ENCODE measurements around the gene DNAJB2.

The DNAJB2 gene

GRCh38 chr2:219250049-219250781, 29.0 kb upstream of the DNAJB2 start:
- Histone ChIP-seq H3K4me3 (ENCODE audit: low read length) (0 out of 2 replicates have a peak overlapping the region, but pooled peaks have one; percentile 70), H3K9me3 (ENCODE audit: insufficient read depth, low read length) (no peaks in the 10 kb centered on the region), H3K27me3 (ENCODE audit: low read depth, low read length) (no peaks in the 10 kb centered on the region), H3K36me3 (replicated peaks; ENCODE audit: low read depth, low read length) (peaks cover 18% of the 10 kb centered on the region), H3K79me2 (ENCODE audit: low read length) (peaks cover 38% of the 10 kb centered on the region), H4K20me1 (ENCODE audit: insufficient read depth, low read length) (no peaks in the 10 kb centered on the region), H3K9ac (ENCODE audit: low read length) (peak overlapping the region; percentile 62), H3K27ac (ENCODE audit: low read length) (peak overlapping the region; percentile 94), H3K4me2 (ENCODE audit: low read length) (peak overlapping the region; percentile 94), H3K4me1 (ENCODE audit: low read length) (peaks cover 45% of the 10 kb centered on the region), H2AFZ (ENCODE audit: low read depth, low read length) (no peak overlapping the region)
- TF ChIP-seq, protein P1, sequence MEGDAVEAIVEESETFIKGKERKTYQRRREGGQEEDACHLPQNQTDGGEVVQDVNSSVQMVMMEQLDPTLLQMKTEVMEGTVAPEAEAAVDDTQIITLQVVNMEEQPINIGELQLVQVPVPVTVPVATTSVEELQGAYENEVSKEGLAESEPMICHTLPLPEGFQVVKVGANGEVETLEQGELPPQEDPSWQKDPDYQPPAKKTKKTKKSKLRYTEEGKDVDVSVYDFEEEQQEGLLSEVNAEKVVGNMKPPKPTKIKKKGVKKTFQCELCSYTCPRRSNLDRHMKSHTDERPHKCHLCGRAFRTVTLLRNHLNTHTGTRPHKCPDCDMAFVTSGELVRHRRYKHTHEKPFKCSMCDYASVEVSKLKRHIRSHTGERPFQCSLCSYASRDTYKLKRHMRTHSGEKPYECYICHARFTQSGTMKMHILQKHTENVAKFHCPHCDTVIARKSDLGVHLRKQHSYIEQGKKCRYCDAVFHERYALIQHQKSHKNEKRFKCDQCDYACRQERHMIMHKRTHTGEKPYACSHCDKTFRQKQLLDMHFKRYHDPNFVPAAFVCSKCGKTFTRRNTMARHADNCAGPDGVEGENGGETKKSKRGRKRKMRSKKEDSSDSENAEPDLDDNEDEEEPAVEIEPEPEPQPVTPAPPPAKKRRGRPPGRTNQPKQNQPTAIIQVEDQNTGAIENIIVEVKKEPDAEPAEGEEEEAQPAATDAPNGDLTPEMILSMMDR (IDR thresholded peaks at IDR 0.05; ENCODE audit: low read depth, low read length), result no peak
- no peak for TF ChIP-seq EZH2phosphoT487 (IDR thresholded peaks at IDR 0.05; ENCODE audit: low read depth)

DNA sequence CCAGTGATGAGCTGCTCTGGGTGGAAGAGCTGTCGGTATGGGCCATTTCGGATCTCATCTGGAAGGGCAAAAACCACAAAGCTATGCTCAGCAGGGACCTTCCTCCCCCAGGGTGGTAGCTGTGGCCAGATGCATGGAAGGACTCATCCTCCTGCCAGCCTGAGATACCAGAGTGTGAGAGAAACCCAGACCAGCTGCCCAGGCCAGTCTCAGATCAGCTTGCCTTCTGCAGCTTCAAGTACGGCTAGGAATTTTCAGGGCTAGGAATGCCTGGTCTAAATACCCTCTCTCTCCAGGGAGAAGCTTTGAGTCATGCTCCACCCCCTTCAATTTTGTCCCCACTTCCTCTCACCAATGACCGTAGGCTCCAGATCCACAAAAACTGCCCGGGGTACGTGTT, 27.5 kb upstream of the DNAJB2 start:
- H3K4me2 ChIP-seq (ENCODE audit: low read length), result peak overlapping the region; percentile 77; the same call in 1 of the 2 replicates
- H3K27ac ChIP-seq (ENCODE audit: low read length), result no peak overlapping the region
- TF ChIP-seq, protein P1 (IDR thresholded peaks at IDR 0.05; ENCODE audit: low read depth, low read length), result no peak
- TF ChIP-seq EZH2phosphoT487 (IDR thresholded peaks at IDR 0.05; ENCODE audit: low read depth), result no peak
- peaks cover 40% of the 10 kb centered on the region for H3K4me1 ChIP-seq (ENCODE audit: low read length)
- H3K36me3 ChIP-seq (replicated peaks; ENCODE audit: low read depth, low read length), result peaks cover 18% of the 10 kb centered on the region
- no peaks in the 10 kb centered on the region for H3K9me3 ChIP-seq (ENCODE audit: insufficient read depth, low read length)
- no peaks in the 10 kb centered on the region; the same call in 1 of the 2 replicates for H3K27me3 ChIP-seq (ENCODE audit: low read depth, low read length)
- no peak overlapping the region for H3K9ac ChIP-seq (ENCODE audit: low read length)
- H4K20me1 ChIP-seq (ENCODE audit: insufficient read depth, low read length), result no peaks in the 10 kb centered on the region
- H3K79me2 ChIP-seq (ENCODE audit: low read length), result peaks cover 26% of the 10 kb centered on the region
- H3K4me3 ChIP-seq (ENCODE audit: low read length), result no peak overlapping the region
- no peak overlapping the region for H2AFZ ChIP-seq (ENCODE audit: low read depth, low read length)

- H3K27ac ChIP-seq (ENCODE audit: low read length), result no peak overlapping the region
- peak overlapping the region; percentile 94 for H3K9ac ChIP-seq (ENCODE audit: low read length)
- H3K79me2 ChIP-seq (ENCODE audit: low read length), result peaks cover 26% of the 10 kb centered on the region
- H3K4me3 ChIP-seq (ENCODE audit: low read length), result peak overlapping the region; percentile 96
- TF ChIP-seq EZH2phosphoT487 (IDR thresholded peaks at IDR 0.05; ENCODE audit: low read depth), result no peak
- TF ChIP-seq, protein P1 (IDR thresholded peaks at IDR 0.05; ENCODE audit: low read depth, low read length), result no peak
- H3K27me3 ChIP-seq (ENCODE audit: low read depth, low read length), result no peaks in the 10 kb centered on the region; the same call in 1 of the 2 replicates
- H3K4me2 ChIP-seq (ENCODE audit: low read length), result peak overlapping the region; percentile 77
- peaks cover 40% of the 10 kb centered on the region for H3K4me1 ChIP-seq (ENCODE audit: low read length)
- peaks cover 18% of the 10 kb centered on the region for H3K36me3 ChIP-seq (replicated peaks; ENCODE audit: low read depth, low read length)
- no peaks in the 10 kb centered on the region for H4K20me1 ChIP-seq (ENCODE audit: insufficient read depth, low read length)
- no peak overlapping the region for H2AFZ ChIP-seq (ENCODE audit: low read depth, low read length)
- no peaks in the 10 kb centered on the region for H3K9me3 ChIP-seq (ENCODE audit: insufficient read depth, low read length)
Measured at GRCh38 chr2:219252084-219252483, 27.1 kb upstream of the DNAJB2 start.

- no peaks in the 10 kb centered on the region; the same call in 1 of the 2 replicates for H3K27me3 ChIP-seq (ENCODE audit: low read depth, low read length)
- peak overlapping the region; percentile 77 for H3K4me2 ChIP-seq (ENCODE audit: low read length)
- H3K4me1 ChIP-seq (ENCODE audit: low read length), result peaks cover 39% of the 10 kb centered on the region
- TF ChIP-seq, protein P1 (IDR thresholded peaks at IDR 0.05; ENCODE audit: low read depth, low read length), result no peak
- H3K4me3 ChIP-seq (ENCODE audit: low read length), result peak overlapping the region; percentile 96
- H3K9me3 ChIP-seq (ENCODE audit: insufficient read depth, low read length), result no peaks in the 10 kb centered on the region
- H3K27ac ChIP-seq (ENCODE audit: low read length), result peak overlapping the region; percentile 46
- peaks cover 26% of the 10 kb centered on the region for H3K79me2 ChIP-seq (ENCODE audit: low read length)
- peak overlapping the region; percentile 94 for H3K9ac ChIP-seq (ENCODE audit: low read length)
- H2AFZ ChIP-seq (ENCODE audit: low read depth, low read length), result no peak overlapping the region; the same call in 1 of the 2 replicates
- H4K20me1 ChIP-seq (ENCODE audit: insufficient read depth, low read length), result no peaks in the 10 kb centered on the region
- peaks cover 18% of the 10 kb centered on the region for H3K36me3 ChIP-seq (replicated peaks; ENCODE audit: low read depth, low read length)
Measured at GRCh38 chr2:219252570-219252899, 26.6 kb upstream of the DNAJB2 start.

Data from OCI-LY3 (cell line).